Measurements from ENCODE around the gene GRIK2.

- TF ChIP-seq CTCF (IDR thresholded peaks at IDR 0.05; ENCODE audit: extremely low read depth in 1 of 2, insufficient read depth in 1 of 2, low read depth in 1 of 2, low read length in 2 of 2) (no peak), POLR2A (IDR thresholded peaks at IDR 0.05; ENCODE audit: low read depth, low read length) (no peak)
Observed at GRCh38 chr6:101439790-101440189, 46.3 kb downstream of the GRIK2 start.

Data from endothelial cell of umbilical vein (primary cell).